HG02884 (cell line): ENCODE data around the gene SEPTIN5.

Source experiments
- ATAC-seq: cut with Tn5 transposase; IDR thresholded peaks from one replicate; pipeline ENCODE4 v1.9.1; 2021; ENCODE audit warnings: mild to moderate bottlenecking, moderate library complexity; ENCODE audit not compliant: unreplicated experiment

Gene SEPTIN5

GRCh38 chr22:19731361-19732135 is 17.2 kb downstream of the SEPTIN5 start:
- ATAC-seq: no peak

GRCh38 chr22:19732403-19733113 is 18.3 kb downstream of the SEPTIN5 start:
- no peak for ATAC-seq

GRCh38 chr22:19733755-19734154 is 19.5 kb downstream of the SEPTIN5 start:
- no peak for ATAC-seq

GRCh38 chr22:19734163-19734562 is 19.9 kb downstream of the SEPTIN5 start:
- no peak for ATAC-seq

DNA sequence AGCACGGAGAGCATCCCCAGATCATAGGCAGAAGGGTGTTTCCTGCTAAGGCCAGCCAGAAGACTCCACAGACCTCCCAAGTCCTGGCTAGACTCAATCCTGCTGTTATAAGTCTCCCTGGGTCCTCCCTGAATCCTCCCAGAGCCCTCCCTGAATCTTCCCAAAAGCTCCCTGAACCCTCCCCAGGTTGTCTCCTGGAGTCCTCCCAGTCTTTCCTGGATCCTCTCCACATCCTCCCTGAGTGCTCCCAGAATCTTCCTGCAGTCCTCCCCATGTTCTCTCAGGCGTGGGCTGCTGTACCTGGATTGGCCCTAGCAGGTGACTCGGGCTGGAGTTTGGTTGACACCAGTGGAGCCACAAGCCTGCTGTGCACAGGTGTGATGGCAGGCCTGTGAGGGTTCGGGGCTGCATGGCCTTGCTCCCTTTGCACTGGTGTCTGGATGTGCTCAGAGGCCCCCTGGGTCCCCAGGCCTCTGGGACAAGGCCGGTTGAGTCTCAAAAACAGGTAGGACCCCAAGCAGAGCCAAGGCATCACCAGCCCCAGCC is 20.6 kb downstream of the SEPTIN5 start:
- ATAC-seq: no peak

DNA sequence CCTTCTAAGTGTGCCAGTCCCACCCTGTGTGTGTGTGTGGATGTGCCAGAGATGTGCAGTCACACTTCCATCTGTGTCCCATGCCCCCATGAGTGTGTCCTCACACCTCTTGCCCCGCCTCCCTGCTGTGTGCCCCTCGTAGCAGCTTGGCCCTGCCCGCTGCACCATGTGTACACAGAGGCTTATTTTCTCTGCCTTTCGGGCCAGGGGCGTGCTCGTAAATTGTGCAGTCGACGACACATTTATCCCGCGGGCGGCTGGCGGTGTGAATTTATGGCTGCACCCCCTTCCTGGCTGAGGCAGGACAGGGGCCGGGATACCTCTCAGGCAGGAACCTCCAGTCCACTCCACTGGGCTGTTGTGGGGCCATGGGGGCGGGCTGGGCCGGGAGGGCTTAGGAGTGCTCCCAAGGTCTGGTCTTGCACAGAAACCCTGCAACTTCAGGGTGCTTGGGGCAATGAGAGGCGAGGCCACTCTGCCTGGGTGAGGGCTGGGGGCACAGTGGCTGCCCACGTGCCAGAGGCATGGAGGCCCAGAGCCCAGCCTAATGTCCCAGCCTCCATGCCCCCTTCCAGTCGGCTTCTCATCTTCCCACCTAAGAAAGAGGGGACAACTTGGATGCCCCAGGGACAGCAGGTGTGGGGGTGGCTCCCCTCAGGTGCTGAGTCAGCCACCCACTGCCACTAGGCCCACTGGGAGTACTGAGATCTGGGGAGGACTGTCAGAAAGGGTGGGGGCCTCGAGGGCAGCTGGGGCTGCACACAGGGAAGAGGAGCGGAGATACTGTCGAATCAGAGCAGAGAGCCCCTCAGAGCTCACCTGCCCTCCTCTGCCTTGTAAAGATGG is 21.6 kb downstream of the SEPTIN5 start:
- no peak for ATAC-seq

DNA sequence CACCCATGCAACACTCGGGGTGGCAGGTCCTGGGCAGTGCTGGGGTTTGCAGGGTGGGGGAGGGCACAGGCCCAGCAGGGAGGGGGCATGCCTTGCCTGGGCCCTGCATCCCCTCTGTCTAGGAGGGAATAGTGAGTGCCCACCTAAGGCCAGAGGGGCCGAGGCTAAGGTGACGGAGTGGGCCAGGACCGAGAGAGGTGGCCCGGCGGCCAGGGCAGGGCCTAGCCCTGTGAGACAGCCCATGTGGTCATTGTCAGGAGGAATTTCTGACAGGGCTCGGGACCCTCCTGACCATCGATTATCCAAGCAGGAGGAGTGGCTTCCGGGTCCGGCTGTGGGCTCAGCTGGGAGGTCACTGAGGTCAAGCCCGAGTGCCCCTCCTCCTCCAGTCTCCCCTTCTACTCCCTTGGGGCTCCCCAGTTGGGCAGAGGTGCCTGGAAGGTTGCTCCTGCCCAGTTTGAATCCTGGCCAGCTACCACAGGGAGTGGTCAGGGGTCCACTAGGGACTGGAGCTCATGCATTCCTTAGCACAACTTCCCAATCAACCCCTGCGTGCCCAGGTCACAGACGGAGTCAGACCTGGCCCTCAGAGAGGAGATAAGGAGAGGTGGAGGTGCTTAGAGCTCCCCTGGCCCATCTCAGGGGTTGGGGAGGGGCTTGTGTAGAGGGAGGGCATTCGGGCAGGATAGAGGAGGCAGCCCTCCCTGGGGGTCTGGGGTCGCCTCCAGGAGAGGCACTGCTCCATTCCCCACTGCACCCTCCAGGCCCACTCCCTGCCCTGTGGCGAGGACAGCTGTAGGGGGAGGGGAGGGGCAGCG is 23.8 kb downstream of the SEPTIN5 start:
- ATAC-seq: no peak

DNA sequence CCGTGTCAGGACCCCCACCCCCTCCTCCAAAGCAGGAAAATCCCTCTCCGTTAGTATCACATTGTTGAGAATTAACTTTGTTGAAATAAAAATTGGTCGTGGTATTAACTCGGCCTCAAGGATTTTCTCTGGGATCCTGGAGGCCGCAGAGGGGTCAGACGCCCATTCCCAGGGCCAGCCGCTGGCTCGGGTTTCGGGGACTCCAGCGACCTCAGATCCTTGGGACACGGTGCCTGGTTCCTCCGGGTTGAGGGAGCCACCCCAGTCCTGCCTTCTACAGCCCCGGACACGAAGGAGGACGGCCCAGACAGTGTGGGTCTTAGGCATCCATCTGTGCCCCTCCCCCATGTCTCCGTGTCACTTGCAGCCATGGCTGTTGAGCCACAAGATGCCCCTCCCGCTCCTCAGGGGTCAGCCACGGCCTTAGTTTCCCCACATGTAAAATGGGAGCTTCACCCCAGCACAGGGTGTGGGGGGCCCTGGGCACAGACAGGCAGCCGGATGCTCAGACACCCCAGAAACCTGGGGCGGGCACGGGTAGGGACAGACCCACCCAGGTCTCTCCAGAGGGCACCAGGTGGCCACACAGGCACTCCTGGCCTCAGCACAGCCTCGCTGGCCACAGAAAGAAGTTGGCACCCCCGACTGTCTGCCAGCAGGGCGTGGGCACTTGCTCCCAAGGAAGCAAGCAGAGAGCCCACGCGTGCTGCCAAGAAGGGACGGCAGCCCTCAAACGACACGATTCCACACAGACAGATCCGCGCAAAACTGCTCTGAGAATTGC is 24.6 kb downstream of the SEPTIN5 start:
- ATAC-seq: no peak

GRCh38 chr22:19739448-19739895 is 25.2 kb downstream of the SEPTIN5 start:
- no peak for ATAC-seq

DNA sequence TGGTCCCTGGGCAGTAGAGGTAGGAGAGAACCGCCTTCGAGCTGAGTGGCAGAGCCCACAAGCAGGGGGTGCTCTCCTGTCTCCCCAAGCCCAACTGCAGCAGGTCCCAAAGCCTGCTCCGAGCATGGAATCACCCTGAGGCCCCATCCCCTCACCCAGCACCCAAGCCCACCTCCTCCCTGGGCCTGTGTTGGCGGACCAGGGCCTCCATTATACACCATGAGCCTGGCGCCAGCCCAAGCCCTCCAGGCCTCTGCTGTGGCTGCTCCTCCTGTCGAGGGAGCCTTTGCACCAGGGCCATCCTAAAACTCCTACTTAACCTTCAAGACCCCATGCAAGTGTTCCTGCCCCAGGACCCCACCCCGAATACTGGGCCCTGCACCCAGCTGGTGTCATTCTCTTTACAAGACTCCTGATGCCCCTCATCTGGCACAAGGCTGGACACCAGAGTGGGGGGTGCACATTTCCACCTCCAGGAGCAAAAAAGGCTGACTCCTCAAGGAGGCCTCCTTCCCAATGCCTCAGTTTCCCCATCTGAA is 25.7 kb downstream of the SEPTIN5 start:
- no peak for ATAC-seq

GRCh38 chr22:19740586-19740985 is 26.3 kb downstream of the SEPTIN5 start:
- ATAC-seq: no peak

GRCh38 chr22:19741053-19741452 is 26.8 kb downstream of the SEPTIN5 start:
- ATAC-seq: no peak

GRCh38 chr22:19742160-19743066 is 28.1 kb downstream of the SEPTIN5 start:
- no peak for ATAC-seq

DNA sequence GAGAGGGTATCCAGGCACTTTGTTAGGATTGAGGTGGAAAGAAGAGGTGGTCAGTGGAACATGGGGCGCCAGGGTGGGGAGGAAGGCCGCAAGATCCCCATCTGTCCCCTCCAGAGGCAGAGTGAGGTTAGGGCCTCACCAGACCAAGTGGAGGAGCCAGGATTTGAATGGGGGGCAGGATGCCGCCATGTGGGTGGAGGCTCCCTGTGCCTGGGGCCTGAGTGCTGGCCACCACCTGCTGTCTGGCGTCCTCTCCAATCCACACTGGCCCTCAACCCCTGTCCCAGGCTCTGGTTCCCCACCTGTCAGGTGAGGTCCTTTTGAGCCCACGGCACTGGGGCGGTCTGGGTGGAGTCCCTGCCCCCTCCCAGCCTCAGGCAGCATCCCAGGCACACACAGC is 28.8 kb downstream of the SEPTIN5 start:
- no peak for ATAC-seq

GRCh38 chr22:19743651-19744050 is 29.3 kb downstream of the SEPTIN5 start:
- ATAC-seq: no peak

GRCh38 chr22:19744350-19745006 is 30.2 kb downstream of the SEPTIN5 start:
- no peak for ATAC-seq
